ENCODE data around the gene PVALEF.

PVALEF gene

GRCh38 chr17:81186203-81186602 is 20.9 kb downstream of the PVALEF start:
- DNase-seq (ENCODE audit: low read depth in 1 of 2, low spot score in 1 of 2) = no peak
- Histone ChIP-seq H3K4me3 (replicated peaks; ENCODE audit: insufficient read depth, low read length) (no peak overlapping the region), H3K27ac (replicated peaks) (no peak overlapping the region), H3K27me3 (ENCODE audit: insufficient read depth, poor library complexity, severe bottlenecking) (peaks cover 9% of the 10 kb centered on the region)
- TF ChIP-seq, protein P1, sequence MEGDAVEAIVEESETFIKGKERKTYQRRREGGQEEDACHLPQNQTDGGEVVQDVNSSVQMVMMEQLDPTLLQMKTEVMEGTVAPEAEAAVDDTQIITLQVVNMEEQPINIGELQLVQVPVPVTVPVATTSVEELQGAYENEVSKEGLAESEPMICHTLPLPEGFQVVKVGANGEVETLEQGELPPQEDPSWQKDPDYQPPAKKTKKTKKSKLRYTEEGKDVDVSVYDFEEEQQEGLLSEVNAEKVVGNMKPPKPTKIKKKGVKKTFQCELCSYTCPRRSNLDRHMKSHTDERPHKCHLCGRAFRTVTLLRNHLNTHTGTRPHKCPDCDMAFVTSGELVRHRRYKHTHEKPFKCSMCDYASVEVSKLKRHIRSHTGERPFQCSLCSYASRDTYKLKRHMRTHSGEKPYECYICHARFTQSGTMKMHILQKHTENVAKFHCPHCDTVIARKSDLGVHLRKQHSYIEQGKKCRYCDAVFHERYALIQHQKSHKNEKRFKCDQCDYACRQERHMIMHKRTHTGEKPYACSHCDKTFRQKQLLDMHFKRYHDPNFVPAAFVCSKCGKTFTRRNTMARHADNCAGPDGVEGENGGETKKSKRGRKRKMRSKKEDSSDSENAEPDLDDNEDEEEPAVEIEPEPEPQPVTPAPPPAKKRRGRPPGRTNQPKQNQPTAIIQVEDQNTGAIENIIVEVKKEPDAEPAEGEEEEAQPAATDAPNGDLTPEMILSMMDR (IDR thresholded peaks at IDR 0.05; ENCODE audit: insufficient read depth, low read length) = no peak
- TF ChIP-seq, protein P2, sequence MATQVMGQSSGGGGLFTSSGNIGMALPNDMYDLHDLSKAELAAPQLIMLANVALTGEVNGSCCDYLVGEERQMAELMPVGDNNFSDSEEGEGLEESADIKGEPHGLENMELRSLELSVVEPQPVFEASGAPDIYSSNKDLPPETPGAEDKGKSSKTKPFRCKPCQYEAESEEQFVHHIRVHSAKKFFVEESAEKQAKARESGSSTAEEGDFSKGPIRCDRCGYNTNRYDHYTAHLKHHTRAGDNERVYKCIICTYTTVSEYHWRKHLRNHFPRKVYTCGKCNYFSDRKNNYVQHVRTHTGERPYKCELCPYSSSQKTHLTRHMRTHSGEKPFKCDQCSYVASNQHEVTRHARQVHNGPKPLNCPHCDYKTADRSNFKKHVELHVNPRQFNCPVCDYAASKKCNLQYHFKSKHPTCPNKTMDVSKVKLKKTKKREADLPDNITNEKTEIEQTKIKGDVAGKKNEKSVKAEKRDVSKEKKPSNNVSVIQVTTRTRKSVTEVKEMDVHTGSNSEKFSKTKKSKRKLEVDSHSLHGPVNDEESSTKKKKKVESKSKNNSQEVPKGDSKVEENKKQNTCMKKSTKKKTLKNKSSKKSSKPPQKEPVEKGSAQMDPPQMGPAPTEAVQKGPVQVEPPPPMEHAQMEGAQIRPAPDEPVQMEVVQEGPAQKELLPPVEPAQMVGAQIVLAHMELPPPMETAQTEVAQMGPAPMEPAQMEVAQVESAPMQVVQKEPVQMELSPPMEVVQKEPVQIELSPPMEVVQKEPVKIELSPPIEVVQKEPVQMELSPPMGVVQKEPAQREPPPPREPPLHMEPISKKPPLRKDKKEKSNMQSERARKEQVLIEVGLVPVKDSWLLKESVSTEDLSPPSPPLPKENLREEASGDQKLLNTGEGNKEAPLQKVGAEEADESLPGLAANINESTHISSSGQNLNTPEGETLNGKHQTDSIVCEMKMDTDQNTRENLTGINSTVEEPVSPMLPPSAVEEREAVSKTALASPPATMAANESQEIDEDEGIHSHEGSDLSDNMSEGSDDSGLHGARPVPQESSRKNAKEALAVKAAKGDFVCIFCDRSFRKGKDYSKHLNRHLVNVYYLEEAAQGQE (IDR thresholded peaks at IDR 0.05; ENCODE audit: insufficient replicate concordance, low read depth) = no peak
- no peak for TF ChIP-seq GABPA (IDR thresholded peaks at IDR 0.05; ENCODE audit: low read depth)
- TF ChIP-seq SPI1 (IDR thresholded peaks at IDR 0.05; ENCODE audit: borderline replicate concordance, low read depth) = no peak
- no peak for TF ChIP-seq POLR2AphosphoS5 (IDR thresholded peaks at IDR 0.05; ENCODE audit: low read depth)

- DNase-seq (ENCODE audit: low read depth in 1 of 2, low spot score in 1 of 2) = no peak
- Histone ChIP-seq H3K27ac (replicated peaks) (no peak overlapping the region), H3K4me3 (replicated peaks; ENCODE audit: insufficient read depth, low read length) (no peak overlapping the region), H3K27me3 (ENCODE audit: insufficient read depth, poor library complexity, severe bottlenecking) (peaks cover 9% of the 10 kb centered on the region)
- TF ChIP-seq, protein P2 (IDR thresholded peaks at IDR 0.05; ENCODE audit: insufficient replicate concordance, low read depth) = no peak
- TF ChIP-seq SPI1 (IDR thresholded peaks at IDR 0.05; ENCODE audit: borderline replicate concordance, low read depth) = no peak
- no peak for TF ChIP-seq POLR2AphosphoS5 (IDR thresholded peaks at IDR 0.05; ENCODE audit: low read depth)
- TF ChIP-seq GABPA (IDR thresholded peaks at IDR 0.05; ENCODE audit: low read depth) = no peak
- TF ChIP-seq, protein P1 (IDR thresholded peaks at IDR 0.05; ENCODE audit: insufficient read depth, low read length) = no peak
Observed at GRCh38 chr17:81187120-81187519, 21.8 kb downstream of the PVALEF start.

DNA sequence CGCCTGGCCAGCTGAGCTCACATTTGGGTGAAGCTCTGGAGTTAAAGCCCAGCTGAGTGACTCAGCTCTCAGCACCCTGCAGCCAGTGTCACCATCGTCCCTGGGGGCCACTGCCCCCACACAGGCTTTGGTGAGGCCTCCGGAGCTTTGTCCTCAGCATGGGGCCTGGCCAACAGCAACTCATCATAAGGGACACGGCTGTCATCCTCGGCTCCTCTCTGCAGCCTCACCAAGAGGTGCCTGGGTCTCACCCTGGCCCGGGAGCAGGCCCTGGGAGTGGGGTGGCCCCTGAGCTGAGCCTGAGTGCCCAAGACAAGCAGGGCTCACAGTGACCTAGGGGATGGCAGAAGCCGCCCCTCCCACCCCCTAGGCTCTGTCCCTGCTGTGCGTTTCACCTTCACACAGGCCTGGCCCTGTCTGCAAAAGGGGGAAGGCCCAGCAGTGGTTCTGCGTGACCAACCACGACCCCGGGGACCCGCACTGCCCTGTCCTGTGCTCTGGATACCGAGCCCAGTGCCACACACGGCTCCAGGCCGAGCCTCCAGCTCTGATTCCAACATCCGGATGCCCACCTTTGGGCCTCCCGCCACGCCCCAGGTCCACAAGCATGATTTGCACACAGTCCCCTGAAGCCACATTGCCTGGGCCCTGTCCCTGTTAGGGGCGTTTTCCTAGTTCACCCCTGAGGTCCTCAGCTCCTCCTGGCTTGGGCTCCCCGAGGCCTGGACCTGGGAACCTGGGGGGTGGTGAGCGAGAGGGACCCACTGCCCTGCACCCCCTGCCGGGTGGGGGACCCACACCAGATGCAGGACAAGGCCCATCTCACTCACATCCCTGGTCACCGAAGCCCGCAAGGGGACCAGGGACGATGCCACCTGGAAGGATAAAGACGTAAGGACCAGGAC is 22.5 kb downstream of the PVALEF start:
- Histone ChIP-seq H3K27me3 (ENCODE audit: insufficient read depth, poor library complexity, severe bottlenecking) (peaks cover 9% of the 10 kb centered on the region), H3K4me3 (replicated peaks; ENCODE audit: insufficient read depth, low read length) (no peak overlapping the region), H3K27ac (replicated peaks) (no peak overlapping the region)
- TF ChIP-seq, protein P2 (IDR thresholded peaks at IDR 0.05; ENCODE audit: insufficient replicate concordance, low read depth) = no peak
- TF ChIP-seq SPI1 (IDR thresholded peaks at IDR 0.05; ENCODE audit: borderline replicate concordance, low read depth) = no peak
- TF ChIP-seq GABPA (IDR thresholded peaks at IDR 0.05; ENCODE audit: low read depth) = no peak
- TF ChIP-seq, protein P1 (IDR thresholded peaks at IDR 0.05; ENCODE audit: insufficient read depth, low read length) = no peak
- TF ChIP-seq POLR2AphosphoS5 (IDR thresholded peaks at IDR 0.05; ENCODE audit: low read depth) = no peak
- no peak for DNase-seq (ENCODE audit: low read depth in 1 of 2, low spot score in 1 of 2)
